ENCODE results near the gene SYNPO2. TPM values are rescaled to one million over a fixed set of nuclear protein-coding genes. Genes with fewer than 3 reads are reported as not detected.

SYNPO2 gene
- total RNA-seq, 1 experiment from 2014 or later: 0.61 TPM

GRCh38 chr4:119080721-119081541, 192.3 kb downstream of the SYNPO2 start:
- no peak for DNase-seq (ENCODE audit: unreplicated experiment)
- TF ChIP-seq CTCF (IDR thresholded peaks at IDR 0.05; ENCODE audit: unreplicated experiment): no peak
- peaks cover 5% of the 10 kb centered on the region for H3K4me1 Mint-ChIP-seq (ENCODE audit: insufficient read depth, unreplicated experiment)
- H3K27ac Mint-ChIP-seq (ENCODE audit: low read depth, unreplicated experiment): no peak overlapping the region
- no peaks in the 10 kb centered on the region for H3K9me3 Mint-ChIP-seq (ENCODE audit: unreplicated experiment)
- intact Hi-C loops (cut with micrococcal nuclease): no loop called here
- no peaks in the 10 kb centered on the region for H3K27me3 Mint-ChIP-seq (ENCODE audit: insufficient read depth, unreplicated experiment)
- H3K36me3 Mint-ChIP-seq (ENCODE audit: insufficient read depth, unreplicated experiment): no peaks in the 10 kb centered on the region
- ChIA-PET CTCF (interaction anchor here (0.5 to 1.2 kb wide), 3 partner anchors 13 to 33 kb away, joined by 3 to 5 read pairs (median 4); no protein-coding TSS in a partner anchor), POLR2A (no interaction called here)
- no peak overlapping the region for H3K4me3 Mint-ChIP-seq (ENCODE audit: unreplicated experiment)
- BruUV-seq (replicated peaks): no TSS peak

- intact Hi-C loops (cut with micrococcal nuclease): no loop called here
- TF ChIP-seq CTCF (IDR thresholded peaks at IDR 0.05; ENCODE audit: unreplicated experiment): no peak
- Mint-ChIP-seq H3K9me3 (ENCODE audit: unreplicated experiment) (no peaks in the 10 kb centered on the region), H3K36me3 (ENCODE audit: insufficient read depth, unreplicated experiment) (no peaks in the 10 kb centered on the region), H3K27me3 (ENCODE audit: insufficient read depth, unreplicated experiment) (no peaks in the 10 kb centered on the region), H3K4me3 (ENCODE audit: unreplicated experiment) (no peak overlapping the region), H3K4me1 (ENCODE audit: insufficient read depth, unreplicated experiment) (peaks cover 5% of the 10 kb centered on the region), H3K27ac (ENCODE audit: low read depth, unreplicated experiment) (no peak overlapping the region)
- POLR2A ChIA-PET: no interaction called here
- CTCF ChIA-PET: interaction anchor here (0.6 kb wide), 1 partner anchor 22 kb away, joined by 5 read pairs; no protein-coding TSS in a partner anchor
- no TSS peak for BruUV-seq (replicated peaks)
- DNase-seq (ENCODE audit: unreplicated experiment): no peak
These were observed 192.8 kb downstream of the SYNPO2 start for GRCh38 chr4:119081542-119081859.

GRCh38 chr4:119081943-119082342, 193.3 kb downstream of the SYNPO2 start:
- CTCF ChIA-PET: no interaction called here
- peaks cover 5% of the 10 kb centered on the region for H3K4me1 Mint-ChIP-seq (ENCODE audit: insufficient read depth, unreplicated experiment)
- H3K27me3 Mint-ChIP-seq (ENCODE audit: insufficient read depth, unreplicated experiment): no peaks in the 10 kb centered on the region
- BruUV-seq (replicated peaks): no TSS peak
- POLR2A ChIA-PET: no interaction called here
- DNase-seq (ENCODE audit: unreplicated experiment): no peak
- H3K9me3 Mint-ChIP-seq (ENCODE audit: unreplicated experiment): no peaks in the 10 kb centered on the region
- no peak overlapping the region for H3K4me3 Mint-ChIP-seq (ENCODE audit: unreplicated experiment)
- intact Hi-C loops (cut with micrococcal nuclease): no loop called here
- H3K36me3 Mint-ChIP-seq (ENCODE audit: insufficient read depth, unreplicated experiment): no peaks in the 10 kb centered on the region
- TF ChIP-seq CTCF (IDR thresholded peaks at IDR 0.05; ENCODE audit: unreplicated experiment): no peak
- H3K27ac Mint-ChIP-seq (ENCODE audit: low read depth, unreplicated experiment): no peak overlapping the region

GRCh38 chr4:119082661-119083060, 194.0 kb downstream of the SYNPO2 start:
- TF ChIP-seq CTCF (IDR thresholded peaks at IDR 0.05; ENCODE audit: unreplicated experiment): no peak
- Mint-ChIP-seq H3K27me3 (ENCODE audit: insufficient read depth, unreplicated experiment) (no peaks in the 10 kb centered on the region), H3K9me3 (ENCODE audit: unreplicated experiment) (no peaks in the 10 kb centered on the region), H3K36me3 (ENCODE audit: insufficient read depth, unreplicated experiment) (no peaks in the 10 kb centered on the region), H3K27ac (ENCODE audit: low read depth, unreplicated experiment) (no peak overlapping the region), H3K4me3 (ENCODE audit: unreplicated experiment) (no peak overlapping the region), H3K4me1 (ENCODE audit: insufficient read depth, unreplicated experiment) (peaks cover 5% of the 10 kb centered on the region)
- no peak for DNase-seq (ENCODE audit: unreplicated experiment)
- intact Hi-C loops (cut with micrococcal nuclease): no loop called here
- ChIA-PET POLR2A (interaction anchor here (0.7 to 0.9 kb wide), 2 partner anchors 12 to 132 kb away, joined by 3 read pairs; no protein-coding TSS in a partner anchor), CTCF (interaction anchor here (0.7 to 1.9 kb wide), 3 partner anchors 11 to 173 kb away, joined by 3 to 7 read pairs (median 4); no protein-coding TSS in a partner anchor)
- no TSS peak for BruUV-seq (replicated peaks)

All from MCF 10A (cell line).